Measurements from ENCODE around the gene LZTR1.
A peak's percentile ranks its signal among the peaks of the same experiment; 100 is the strongest.
"Not testable (repeated sequence)": the region's sequence is repeated elsewhere in the genome, so short reads cannot be mapped to it uniquely, and the experiment has no call there.

Gene LZTR1

DNA sequence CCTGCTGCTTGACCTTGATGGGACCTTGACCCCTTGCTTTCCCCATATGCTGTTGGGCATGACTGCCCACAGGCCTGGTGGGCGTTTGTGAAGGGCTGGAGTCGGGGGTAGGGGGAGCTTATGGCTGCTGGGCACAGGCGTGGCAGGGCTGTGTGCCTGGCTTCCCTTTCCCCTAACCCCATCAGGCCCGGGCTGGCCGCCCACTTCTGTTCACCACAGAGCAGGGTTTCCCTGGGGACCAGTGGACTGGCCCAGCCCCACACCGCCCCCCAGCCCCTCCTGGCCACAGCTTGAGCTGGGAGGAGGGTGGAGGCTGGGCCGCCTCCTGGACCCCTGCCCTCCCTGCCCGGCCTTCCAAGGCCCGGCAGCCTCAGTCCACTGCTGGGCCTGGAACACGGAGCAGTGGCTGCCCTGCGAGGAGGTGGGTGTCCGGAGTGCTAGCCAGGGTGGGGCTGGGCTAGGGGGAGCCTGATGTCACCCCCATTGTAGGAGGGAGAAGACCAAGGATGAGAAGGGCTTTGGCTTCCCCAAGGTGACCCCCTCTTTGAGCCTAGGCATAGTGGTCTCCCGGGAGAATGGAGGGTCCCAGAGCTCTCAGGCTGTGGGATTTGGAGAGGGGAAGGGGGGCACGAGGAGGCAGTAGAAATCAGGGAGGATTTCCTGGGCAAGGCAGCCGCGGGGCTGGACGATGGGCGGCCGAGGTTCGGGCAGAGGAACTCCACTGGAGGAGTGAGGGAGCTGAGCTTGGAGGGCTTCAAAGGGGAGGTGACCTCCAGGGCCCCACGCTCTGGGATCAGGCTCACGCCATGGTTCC lies 15.0 kb upstream of the LZTR1 start, which contains the start of gene AIFM3:
Gene AIFM3 (plus strand): TSS at position 373 of the 814 bp plus-strand sequence. CDS start 690 bp downstream, outside the sequence.
- DNase-seq = no peak

DNA sequence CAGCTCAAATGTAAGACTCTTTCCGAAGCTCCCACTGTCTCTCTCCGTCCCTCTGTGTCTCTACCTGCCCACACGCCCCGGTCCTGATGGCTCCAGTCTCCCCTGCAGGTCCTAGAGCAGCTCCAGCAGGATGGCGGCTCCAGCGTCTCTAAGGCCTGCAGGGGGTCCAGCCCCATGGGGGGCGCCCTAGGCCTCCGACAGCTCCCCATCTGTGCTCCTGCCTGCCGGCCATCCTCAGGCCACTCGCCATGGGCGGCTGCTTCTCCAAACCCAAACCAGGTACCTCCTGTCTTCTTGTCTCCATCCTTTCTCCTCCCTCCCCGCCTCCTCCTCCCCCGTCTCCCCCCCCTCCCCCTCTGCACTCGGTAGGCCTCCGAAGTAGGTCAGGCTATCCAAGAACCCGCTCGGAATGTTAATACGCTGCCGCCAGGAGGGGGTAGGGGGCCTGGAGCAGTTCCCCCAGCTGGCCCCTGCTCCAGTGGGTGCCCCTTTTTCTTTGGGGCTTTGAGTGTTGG lies 14.3 kb upstream of the LZTR1 start:
- no peak for DNase-seq

DNA sequence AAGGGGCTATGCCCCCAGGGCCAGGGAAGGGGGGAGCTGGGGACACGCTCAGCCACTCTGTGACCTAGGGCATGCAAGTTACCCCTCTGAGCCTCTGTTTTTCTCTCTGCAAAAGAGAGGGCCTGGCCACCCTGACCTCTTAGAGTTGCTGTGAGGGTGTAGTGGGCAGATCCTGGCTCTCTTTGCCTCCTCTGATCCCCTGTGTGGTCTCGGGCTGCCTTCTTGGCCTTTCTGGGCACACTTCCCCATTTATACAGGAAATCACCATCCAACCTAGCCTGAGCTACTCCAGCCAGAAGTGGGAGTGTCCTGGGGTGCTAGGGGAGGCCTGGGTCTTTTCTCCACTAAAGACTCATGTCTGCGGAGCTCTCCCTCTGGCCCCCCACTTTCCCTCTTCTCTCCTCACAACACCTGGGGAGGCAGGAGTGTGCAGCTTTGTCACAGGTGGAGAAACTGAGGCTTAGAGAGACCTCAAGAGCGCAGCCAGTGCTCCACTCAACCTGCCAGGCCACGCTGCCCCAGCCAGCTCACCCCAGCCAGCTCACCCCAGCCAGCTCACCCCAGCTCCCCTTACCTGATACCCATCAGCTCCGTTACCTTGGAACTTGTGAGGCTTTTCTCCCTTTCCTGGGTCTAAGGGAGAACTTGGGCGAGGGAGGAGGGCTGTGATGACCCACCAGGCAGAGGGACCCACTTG lies 13.7 kb upstream of the LZTR1 start:
- no peak for DNase-seq

DNA sequence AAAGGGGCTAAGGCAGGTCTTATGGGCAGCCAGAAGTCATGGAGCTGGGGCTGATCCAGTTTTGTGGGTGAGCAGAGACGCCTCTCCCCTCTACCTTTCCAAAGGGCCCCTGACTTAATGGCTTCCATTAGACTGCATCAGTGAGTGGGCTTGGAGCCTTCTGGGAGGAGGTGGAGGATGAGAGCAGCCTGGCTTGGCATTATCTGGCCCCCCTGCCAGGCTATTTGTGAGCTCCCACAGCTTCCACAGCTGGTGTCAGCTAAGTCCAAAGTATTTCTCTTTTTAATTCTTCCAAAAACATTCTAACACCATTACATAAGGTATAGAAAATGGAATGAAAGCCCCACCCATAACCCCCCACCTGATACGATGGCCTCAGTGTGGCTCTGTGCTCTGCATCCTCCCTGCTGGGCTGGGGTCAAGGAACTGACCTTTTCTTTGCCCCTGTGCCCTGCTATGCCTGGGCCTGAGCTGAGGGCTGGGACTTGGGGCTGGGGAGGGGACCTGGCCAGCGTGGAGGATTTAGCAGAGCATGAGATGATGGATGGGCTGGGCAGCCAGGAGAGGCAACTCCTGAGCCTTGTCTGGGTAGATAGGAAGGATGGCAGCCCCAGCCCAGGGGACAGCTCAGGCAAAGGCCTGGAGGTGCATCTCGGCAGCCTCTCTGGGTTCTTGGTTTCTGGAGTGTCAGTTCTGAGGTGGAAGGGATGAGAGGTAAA lies 11.0 kb upstream of the LZTR1 start:
- DNase-seq = no peak

DNA sequence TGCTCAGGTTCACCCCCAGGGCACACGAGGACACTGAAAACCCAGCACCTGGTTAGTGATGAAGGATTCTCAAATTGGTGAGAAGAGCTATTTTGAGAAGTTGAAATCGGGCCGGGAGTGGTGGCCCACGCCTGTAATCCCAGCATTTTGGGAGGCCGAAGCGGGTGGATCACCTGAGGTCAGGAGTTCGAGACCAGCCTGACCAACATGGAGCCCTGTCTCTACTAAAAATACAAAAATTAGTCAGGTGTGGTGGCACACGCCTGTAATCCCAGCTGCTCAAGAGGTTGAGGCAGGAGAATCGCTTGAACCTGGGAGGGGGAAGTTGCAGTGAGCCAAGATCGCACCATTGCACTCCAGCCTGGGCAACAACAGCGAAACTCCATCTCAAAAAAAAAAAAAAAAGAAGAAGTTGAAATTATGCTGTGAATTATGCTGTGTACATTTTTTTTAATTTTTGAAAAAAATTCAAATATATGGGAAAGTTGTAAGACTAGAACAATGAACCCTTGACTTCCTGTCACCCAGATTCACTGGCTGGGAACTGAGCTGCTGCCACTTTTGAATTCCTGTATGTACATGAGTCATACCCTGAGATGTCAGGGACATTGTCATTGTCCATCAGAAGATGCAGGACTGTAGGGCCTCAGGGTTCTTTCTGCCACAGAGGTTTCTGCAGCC lies 9.9 kb upstream of the LZTR1 start:
- DNase-seq = not testable (repeated sequence)

DNA sequence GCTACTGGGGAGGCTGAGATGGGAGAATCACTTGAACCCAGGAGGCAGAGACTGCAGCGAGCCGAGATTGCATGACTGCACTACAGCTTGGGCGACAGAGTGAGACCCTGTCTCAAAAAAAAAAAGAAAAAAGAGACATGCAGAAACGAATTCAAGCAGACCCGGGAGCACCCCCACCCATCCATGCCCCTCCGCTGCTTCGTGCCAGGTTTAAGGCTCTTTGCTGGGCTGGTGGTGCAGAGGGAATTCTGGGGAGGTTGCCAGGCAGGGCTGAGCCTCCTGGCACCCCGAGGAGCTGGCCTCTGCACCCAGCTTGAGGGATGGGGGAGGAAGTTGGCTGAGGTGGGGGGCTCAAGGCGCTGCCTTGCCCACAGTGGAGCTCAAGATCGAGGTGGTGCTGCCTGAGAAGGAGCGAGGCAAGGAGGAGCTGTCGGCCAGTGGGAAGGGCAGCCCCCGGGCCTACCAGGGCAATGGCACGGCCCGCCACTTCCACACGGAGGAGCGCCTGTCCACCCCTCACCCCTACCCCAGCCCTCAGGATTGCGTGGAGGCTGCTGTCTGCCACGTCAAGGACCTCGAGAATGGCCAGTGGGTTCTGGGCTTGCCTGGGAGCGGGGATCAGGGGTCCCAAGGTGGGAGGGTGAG lies 9.0 kb upstream of the LZTR1 start:
- no peak for DNase-seq

DNA sequence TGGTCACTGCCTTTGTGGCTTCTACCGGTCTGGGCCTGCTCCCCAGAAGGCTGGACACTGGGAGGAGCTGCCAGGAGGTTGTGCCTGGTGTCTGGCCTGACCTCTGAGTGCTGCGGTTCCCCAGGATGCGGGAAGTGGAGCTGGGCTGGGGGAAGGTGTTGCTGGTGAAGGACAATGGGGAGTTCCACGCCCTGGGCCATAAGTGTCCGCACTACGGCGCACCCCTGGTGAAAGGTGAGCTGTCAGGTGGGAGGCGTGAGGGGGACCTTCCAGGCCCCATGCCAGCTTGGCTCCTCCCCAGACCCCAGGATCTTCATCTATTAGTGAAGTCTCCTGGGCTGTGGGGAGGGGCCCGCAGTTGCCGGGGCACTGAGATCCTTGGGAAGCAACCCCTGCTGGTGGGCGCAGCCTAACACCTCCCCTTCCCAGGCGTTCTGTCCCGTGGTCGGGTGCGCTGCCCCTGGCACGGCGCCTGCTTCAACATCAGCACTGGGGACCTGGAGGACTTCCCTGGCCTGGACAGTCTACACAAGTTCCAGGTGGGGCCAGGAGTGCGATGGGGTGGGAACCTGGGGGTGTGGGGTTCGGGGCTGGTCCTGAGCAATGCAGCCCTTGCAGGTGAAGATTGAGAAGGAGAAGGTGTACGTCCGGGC lies 8.3 kb upstream of the LZTR1 start:
- DNase-seq = no peak

DNA sequence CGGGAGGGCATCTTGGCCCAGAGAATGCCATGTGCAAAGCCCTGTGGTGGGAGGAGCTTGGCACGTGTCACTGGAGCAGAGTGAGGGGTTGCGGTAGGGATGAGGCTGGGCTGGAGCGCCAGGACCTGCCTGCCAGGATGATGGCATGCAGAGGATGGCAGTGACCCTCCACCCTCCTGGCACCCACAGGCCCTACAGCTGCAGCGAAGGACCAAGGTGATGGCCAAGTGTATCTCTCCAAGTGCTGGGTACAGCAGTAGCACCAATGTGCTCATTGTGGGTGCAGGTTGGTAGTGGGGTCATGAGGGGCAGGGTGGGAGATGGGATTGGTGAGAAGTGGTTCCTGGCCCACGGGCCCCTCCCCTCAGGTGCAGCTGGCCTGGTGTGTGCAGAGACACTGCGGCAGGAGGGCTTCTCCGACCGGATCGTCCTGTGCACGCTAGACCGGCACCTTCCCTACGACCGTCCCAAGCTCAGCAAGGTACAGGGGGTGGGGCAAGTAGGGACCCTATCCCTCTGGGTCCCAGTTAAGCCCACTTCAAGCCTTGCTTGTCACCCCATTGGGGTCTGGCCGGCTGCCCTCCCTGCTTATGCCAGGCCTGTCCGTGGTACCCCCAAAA lies 7.7 kb upstream of the LZTR1 start:
- DNase-seq = no peak

DNA sequence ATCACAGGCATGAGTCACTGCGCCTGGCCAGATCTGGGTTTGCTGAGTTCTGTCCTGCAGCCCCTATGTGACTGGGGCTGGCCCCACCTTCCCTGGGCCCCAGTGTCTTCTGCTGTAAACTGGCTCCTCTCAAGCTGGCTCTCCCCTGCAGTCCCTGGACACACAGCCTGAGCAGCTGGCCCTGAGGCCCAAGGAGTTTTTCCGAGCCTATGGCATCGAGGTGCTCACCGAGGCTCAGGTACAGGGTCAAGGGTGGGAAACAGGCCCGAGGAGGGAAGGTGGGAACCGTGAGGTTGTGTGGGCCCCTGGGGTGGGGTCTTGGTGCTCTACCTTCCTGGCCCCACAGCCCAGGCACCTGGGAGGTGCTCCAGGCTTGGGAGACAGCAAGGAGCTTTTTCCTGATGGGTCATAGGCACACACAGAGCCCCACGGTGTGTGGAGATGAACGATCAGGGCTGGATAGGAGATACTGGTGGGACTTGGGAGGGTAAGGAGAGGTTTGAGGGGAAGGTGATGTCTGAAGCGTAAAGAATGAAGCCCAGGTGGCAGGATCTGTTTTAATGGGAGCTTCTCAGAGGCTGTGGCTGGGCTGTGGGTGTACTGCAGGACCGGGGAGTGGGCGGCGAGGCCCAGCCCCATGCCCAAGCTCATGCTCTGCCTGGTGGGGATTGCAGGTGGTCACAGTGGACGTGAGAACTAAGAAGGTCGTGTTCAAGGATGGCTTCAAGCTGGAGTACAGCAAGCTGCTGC lies 6.4 kb upstream of the LZTR1 start:
- no peak for DNase-seq

DNA sequence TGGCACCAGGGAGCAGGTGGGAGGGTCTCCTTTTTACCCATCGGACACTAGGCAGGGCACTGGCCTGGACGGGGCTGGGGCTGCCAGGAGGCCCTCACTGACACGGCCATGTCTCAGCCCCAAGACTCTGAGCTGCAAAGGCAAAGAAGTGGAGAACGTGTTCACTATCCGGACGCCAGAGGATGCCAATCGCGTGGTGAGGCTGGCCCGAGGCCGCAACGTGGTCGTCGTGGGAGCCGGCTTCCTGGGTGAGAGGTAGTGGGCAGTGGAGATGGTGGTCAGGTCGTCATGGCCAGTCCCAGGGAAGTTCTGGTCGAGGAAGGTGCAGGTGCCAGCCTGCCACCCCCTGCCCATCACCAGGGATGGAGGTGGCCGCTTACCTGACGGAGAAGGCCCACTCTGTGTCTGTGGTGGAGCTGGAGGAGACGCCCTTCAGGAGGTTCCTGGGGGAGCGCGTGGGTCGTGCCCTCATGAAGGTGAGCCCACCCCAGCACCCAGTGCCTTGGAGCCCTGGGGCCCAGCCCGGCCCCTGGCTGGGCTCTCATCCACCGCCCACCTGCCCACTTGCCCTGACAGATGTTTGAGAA lies 5.7 kb upstream of the LZTR1 start:
- no peak for DNase-seq

DNA sequence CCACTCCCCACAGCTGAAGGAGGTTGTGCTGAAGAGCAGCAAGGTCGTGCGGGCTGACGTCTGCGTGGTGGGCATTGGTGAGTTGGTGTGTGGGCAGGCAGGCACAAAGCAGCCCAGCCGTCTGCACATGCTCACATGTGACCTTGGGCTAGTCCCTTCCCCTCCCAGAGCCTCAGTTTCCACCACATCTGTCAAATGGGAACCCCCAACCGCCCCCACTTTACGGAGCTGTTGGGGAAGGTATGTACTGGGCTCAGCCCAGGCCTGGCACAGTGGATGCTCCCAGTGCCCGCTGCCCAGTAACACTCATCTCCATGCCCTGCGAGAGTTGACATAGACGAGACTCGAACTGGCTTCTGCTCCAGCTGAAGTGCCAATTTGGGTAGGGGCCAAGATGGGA lies 5.1 kb upstream of the LZTR1 start:
- no peak for DNase-seq

DNA sequence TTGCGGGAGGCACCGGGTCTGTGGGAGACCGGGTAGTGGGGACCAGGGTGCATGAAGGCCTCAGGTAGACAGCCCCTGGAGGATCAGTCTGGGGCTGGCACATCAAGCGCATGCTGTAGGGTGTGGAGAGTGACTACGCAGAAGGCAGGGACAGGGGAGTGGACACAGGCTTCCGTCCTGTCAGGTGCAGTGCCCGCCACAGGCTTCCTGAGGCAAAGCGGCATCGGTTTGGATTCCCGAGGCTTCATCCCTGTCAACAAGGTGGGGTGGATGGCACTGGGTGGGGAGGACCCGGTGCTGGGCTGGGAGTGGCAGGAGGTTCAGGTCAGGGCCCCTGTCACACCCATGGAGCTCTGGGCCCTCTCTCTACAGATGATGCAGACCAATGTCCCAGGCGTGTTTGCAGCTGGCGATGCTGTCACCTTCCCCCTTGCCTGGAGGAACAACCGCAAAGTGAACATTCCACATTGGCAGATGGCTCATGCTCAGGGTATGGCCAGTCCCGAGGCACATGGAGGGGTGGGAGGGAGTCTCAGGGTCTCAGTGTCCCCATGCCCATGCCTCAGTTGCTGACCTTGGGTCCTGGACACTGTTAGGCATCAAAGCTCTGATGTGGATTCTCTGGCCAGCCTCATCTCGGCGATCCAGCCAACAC lies 4.5 kb upstream of the LZTR1 start:
- no peak for DNase-seq

DNA sequence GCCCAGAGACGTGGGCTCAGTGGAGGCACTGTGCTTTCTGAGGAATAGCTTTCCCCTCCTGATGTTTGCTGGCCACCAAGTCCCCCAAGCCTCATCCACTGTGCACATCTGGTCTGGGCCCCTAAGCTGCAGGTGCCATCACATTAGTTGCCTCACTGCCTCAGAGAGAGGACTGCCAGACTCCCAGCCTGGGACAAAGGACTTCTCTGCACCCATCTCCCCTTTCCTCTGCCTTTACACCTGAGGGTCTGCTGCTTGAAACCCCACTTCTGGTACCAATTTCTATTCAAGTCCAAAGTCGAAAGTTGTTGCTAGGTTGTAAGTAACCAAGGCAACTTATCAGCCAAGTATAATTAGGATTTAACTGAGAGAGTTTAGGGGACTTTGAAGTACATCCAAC lies 3.7 kb upstream of the LZTR1 start:
- DNase-seq = no peak

DNA sequence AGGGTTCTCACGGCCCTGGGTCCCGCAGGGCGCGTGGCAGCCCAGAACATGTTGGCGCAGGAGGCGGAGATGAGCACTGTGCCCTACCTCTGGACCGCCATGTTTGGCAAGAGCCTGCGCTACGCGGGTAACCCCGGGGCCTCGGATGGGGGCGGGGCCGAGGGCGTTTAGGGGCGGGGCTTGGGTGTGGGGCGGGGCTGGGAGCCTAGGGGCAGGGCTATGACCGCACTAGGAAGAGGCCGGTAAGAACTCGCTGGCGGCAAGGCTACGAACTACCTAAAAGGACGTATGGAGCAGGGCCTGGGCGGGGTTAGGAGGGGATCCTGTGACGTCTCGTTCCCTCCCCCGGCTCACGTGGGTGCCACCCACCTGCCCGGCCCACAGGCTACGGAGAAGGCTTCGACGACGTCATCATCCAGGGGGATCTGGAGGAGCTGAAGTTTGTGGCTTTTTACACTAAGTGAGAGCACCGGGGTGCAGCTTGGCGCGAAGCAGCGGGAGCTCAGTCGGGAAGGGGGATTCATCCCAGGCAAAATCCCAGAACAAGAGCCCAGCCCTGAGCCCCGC lies 2.8 kb upstream of the LZTR1 start:
- peak; percentile 53 to 74 (median 66) for DNase-seq

DNA sequence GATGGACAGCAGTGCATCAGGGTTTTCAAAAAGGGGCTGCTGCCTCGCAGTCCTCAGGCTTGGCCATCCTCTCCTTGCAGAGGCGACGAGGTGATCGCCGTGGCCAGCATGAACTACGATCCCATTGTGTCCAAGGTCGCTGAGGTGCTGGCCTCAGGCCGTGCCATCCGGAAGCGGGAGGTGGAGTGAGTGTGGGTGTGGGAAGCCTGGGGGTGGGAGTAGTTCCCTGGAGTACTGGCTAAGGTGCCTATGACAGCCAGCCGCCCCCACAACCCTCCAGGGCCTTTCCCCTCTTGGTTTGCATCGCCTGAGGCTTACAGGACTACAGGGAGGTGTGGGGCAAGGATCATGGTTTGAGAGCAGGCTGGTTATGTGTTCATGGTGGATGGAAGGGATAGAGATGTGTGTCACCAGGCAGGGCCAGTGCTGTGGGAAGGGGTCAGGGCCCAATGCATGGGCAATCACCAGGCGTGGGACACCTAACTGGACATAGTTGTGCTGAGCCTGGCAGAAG lies 2.1 kb upstream of the LZTR1 start:
- no peak for DNase-seq

DNA sequence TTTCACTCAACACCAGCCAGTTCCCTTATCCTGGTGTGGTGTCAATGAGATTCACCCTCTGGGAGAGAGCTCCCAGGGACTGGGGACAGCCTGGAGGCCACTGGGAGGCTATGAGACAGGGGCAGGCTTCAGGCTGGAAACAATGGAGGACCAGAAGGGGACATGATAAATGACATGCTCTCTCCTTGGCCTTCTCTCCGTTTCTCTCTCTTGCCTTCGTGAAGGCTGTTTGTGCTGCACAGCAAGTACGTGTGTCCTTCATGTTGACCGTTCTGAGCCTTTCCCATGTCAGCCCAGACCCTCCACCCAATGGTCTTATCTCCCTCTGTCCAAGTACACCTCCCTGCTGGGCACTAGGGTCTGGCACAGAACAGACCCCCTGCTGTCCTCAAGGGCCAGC lies 1.6 kb upstream of the LZTR1 start:
- DNase-seq = no peak

DNA sequence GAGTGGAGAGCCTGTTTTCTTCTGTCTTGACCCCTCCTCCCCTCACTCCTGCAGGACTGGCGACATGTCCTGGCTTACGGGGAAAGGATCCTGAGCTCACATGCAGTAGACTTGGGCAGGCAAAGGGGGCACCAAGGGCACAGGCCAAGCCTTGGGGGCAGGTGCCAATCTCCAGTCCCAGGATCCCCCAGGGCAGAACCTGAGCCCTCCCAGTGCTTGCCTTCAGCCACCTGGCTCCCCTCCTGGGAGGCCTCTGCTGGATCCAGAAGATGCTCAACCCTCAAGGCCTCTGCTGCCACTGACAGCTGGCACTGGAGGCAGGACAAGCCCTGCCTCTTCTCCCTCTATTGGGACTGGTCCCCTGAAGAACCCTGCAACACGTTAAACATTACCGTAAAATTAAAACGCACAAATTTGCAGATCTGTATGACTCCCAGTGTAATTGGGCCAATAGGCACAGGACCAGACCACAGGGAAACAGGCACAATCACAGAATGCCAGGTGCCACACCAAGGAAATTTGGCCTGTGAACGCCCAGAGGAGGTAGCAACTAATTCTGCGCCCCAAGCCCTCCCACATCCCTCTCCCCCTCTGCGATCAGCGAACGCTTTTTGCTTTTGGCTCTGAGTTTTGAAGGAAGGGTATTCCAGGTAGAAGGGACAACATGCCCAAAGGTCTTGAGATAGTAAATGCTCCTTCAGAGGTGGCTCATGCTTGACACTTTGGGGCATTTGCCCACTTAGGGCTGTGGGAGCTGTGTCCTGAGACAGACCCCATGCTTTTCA lies 967 bp upstream of the LZTR1 start:
- DNase-seq = no peak

DNA sequence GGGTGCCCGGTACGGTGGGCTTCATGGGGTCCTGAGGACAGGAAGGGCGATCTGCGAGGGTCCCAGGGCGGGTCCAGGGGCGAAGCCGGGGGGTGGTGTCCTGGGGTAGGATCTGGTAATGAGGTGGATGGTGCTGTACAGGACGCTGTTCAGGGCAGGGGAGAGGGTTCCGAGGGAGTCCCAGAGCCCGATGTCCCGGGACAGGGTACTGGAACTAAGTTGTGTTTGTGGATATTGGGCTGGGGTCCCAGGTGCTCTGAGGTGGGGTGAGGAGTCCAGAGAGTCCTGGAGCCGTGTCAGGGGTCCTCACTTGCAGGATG lies 426 bp downstream of the LZTR1 start:
- DNase-seq = no peak
